ENCODE data around the gene DNAL4. TPM values are rescaled to one million over a fixed set of nuclear protein-coding genes. Genes with fewer than 3 reads are reported as not detected.

The DNAL4 gene
- total RNA-seq, 1 donor from 2014 or later, result 10.0 TPM

DNA sequence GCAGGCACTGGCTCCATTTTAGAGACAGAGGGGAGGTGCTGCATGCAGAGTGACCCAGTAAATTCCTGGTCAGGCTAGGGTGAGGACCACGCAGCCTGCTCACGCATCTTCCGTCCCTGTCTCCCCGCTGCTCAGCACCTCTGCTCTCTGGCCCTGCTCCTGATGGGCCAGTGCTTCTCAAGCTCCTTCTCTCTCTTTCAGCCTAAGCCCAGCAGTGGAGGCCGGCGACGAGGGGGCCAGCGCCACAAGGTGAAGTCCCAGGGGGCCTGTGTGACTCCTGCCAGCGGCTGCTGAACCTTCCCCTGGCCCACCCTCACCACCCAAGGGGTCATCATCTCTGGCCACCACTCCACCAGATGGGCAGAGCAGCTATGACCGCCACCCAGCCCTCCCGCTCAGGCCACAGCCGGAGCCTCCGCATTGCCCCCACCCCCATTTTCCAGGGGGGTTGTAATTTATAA, 63.5 kb downstream of the DNAL4 start:
- no peak for TF ChIP-seq CTCF (IDR thresholded peaks at IDR 0.05; ENCODE audit: borderline replicate concordance)
- intact Hi-C loops (cut with micrococcal nuclease), result no loop called here
- H3K4me1 ChIP-seq, result peaks cover 57% of the 10 kb centered on the region
- no peak overlapping the region for H3K27ac ChIP-seq (replicated peaks)
- DNase-seq, result no peak
- H3K27me3 ChIP-seq (ENCODE audit: low read depth), result no peaks in the 10 kb centered on the region
- H3K4me3 ChIP-seq, result no peak overlapping the region
- H3K36me3 ChIP-seq, result peaks cover 72% of the 10 kb centered on the region
- H3K9me3 ChIP-seq (replicated peaks), result no peaks in the 10 kb centered on the region

DNA sequence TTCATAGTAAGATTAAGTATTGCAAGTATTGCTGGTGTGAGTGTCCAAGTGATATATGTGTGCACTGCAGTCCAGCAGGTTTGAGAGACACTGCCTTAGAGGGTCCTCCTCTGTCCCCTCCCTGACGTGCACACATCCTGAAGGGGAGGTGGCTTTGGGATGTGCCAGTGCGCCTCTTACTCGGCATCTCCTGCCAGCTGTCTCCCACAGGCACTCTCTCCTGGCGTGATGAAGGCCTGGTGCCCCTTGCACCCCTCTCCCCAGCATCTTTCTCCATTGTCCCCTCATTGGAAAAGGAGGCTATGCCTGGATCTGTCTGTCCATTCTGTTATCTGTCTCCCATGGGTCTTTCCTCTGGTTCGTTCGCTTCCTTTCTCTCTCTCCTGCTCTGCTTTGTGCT, 64.0 kb downstream of the DNAL4 start:
- H3K27ac ChIP-seq (replicated peaks), result no peak overlapping the region
- H3K9me3 ChIP-seq (replicated peaks), result no peaks in the 10 kb centered on the region
- no peak overlapping the region for H3K4me3 ChIP-seq
- no peak for TF ChIP-seq CTCF (IDR thresholded peaks at IDR 0.05; ENCODE audit: borderline replicate concordance)
- H3K36me3 ChIP-seq, result peaks cover 72% of the 10 kb centered on the region
- H3K4me1 ChIP-seq, result peaks cover 57% of the 10 kb centered on the region
- no peaks in the 10 kb centered on the region for H3K27me3 ChIP-seq (ENCODE audit: low read depth)
- DNase-seq, result no peak
- intact Hi-C loops (cut with micrococcal nuclease), result no loop called here

GRCh38 chr22:38728871-38729796, 64.8 kb downstream of the DNAL4 start:
- TF ChIP-seq CTCF (IDR thresholded peaks at IDR 0.05; ENCODE audit: borderline replicate concordance), result no peak
- DNase-seq, result no peak
- Histone ChIP-seq H3K9me3 (replicated peaks) (no peaks in the 10 kb centered on the region), H3K27me3 (ENCODE audit: low read depth) (no peaks in the 10 kb centered on the region), H3K4me1 (peaks cover 50% of the 10 kb centered on the region), H3K4me3 (no peak overlapping the region), H3K27ac (replicated peaks) (no peak overlapping the region), H3K36me3 (peaks cover 76% of the 10 kb centered on the region)
- intact Hi-C loops (cut with micrococcal nuclease), result no loop called here

Other genes with a start within 250 kb of the DNAL4 start
- gene DMC1, start 224.0 kb downstream of the DNAL4 start, total RNA-seq, result 1.0 TPM
- 1.0 TPM for gene FAM227A, start 137.8 kb downstream of the DNAL4 start, total RNA-seq
- gene CBY1, start 137.5 kb downstream of the DNAL4 start, total RNA-seq, result 44.4 TPM
- 66.6 TPM for gene TOMM22, start 112.2 kb downstream of the DNAL4 start, total RNA-seq
- gene JOSD1, start 93.2 kb downstream of the DNAL4 start, total RNA-seq, result 18.7 TPM
- 28.9 TPM for gene GTPBP1, start 88.2 kb downstream of the DNAL4 start, total RNA-seq
- 116 TPM for gene SUN2, start 38.1 kb downstream of the DNAL4 start, total RNA-seq
- 23.3 TPM for gene NPTXR, start 49.9 kb upstream of the DNAL4 start, total RNA-seq
- 32.9 TPM for gene CBX6, start 78.1 kb upstream of the DNAL4 start, total RNA-seq
- gene APOBEC3A, start 163.5 kb upstream of the DNAL4 start, total RNA-seq, result 0.41 TPM
- 0.52 TPM for gene APOBEC3B, start 188.2 kb upstream of the DNAL4 start, total RNA-seq
- 25.1 TPM for gene APOBEC3C, start 220.1 kb upstream of the DNAL4 start, total RNA-seq
- gene APOBEC3D, start 227.0 kb upstream of the DNAL4 start, total RNA-seq, result 0.96 TPM
- 4.8 TPM for gene APOBEC3F, start 246.7 kb upstream of the DNAL4 start, total RNA-seq